Stimulated activated CD8-positive, alpha-beta memory T cell treated with anti-CD3 and anti-CD28 coated beads, Interleukin-2, amount 100 ng/mL, for 1 hour (primary cell): ENCODE measurements around the gene LIG3.
A peak's percentile ranks its signal among the peaks of the same experiment; 100 is the strongest.
"Not testable (repeated sequence)": the region's sequence is repeated elsewhere in the genome, so short reads cannot be mapped to it uniquely, and the experiment has no call there.

Experiments used
- DNase-seq, 2 donors: peaks; one replicate each; pipeline ENCODE4 v3.0.0-alpha.2; 2020; ENCODE audit warnings: low read depth in 2 of 2

LIG3 gene

DNA sequence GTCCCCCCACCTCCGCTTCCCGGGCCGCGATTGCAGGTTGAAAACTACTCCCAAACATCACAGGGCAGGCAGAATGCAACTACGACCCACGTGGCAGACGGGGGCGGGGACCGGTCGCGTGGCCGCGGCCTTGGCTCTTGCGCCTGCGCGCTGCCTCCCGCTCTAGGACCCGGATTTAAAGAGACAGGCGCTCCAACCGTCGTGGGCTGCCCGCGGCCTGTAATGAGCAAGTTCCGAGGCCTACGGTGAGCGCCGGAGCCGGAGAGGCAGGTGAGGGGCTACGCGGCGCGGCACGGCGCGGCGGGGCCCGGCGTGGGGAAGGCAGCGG lies at the start of gene LIG3:
Gene LIG3 (plus strand): TSS at position 160 of the 328 bp plus-strand sequence. CDS start 2,494 bp downstream, outside the sequence.
- peak; percentile 89 for DNase-seq

DNA sequence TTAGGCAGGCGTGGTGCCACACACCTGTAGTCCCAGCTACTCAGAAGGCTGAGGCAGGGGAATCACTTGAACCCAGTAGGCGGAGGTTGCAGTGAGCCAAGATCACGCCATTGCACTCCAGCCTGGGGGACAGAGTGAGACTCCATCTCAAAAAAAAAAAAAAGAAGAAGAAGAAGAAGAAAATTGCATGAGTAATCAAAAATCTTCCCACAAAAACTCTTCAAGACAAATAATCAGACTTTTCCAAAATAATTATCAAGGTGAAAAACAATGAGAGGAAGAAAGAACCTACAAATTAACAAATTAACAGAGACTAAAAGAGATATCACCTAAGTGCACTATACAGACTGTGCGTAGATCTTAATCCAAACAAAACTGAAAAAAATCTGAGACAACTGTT lies 29.5 kb upstream of the LIG3 start:
- not testable (repeated sequence) for DNase-seq

DNA sequence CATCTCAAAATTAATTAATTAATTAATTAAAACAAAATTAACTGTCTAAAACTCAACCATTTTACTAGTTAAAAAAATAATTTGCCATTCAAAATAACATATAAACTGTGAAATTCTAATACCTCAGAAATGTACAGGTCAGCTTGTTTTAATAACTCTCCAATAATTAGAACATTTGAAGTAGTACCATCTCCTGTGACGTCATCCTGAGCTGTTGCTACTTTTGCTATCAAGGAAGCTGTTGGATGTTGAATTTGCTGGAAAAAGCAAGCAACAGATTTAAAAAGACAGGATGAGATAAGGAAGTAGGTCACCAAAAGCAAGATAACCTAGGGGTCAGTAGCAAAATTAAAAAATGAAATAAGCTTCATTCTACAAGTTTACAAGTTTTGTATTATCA lies 21.9 kb upstream of the LIG3 start:
- DNase-seq, result no peak

DNA sequence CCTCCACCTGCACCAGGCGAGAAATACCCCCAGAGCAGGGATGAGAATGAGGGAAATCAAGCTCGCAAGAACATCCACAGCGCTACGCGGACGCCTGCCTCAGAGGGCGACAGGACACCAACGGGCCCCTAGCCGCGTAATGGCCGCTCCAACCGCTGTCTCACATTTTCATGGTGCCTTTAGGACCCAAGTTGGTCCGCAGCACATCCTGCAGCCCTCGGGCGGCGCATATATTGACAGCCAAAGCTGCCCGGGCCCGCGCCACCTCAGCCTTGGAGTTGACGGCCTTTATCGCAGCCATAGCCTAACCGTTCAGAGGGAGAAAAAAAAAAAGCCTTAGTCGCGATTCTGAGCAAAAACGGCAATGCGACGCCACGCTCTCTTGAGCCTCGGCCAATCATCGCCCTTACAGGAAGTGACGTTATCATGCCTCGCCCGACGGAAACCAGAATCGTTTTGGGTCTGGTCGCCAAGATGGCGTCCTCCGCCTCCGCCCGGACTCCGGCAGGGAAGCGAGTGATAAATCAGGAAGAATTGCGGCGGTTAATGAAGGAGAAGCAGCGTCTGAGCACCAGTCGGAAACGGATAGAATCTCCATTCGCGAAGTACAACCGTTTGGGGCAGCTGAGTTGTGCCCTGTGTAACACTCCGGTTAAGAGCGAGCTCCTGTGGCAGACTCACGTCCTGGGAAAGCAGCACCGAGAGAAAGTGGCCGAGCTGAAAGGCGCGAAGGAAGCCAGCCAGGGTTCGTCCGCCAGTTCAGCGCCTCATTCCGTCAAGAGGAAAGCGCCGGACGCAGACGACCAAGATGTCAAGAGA lies 19.0 kb upstream of the LIG3 start, which contains the start of the genes CCT6B and ZNF830:
Gene CCT6B (minus strand): TSS at position 368 of the 819 bp plus-strand sequence. CDS start 67 bp downstream, at position 301.
Gene ZNF830 (plus strand): TSS at position 448 of the 819 bp plus-strand sequence. CDS start 27 bp downstream, at position 475.
- DNase-seq, result peak; percentile 75 to 81

DNA sequence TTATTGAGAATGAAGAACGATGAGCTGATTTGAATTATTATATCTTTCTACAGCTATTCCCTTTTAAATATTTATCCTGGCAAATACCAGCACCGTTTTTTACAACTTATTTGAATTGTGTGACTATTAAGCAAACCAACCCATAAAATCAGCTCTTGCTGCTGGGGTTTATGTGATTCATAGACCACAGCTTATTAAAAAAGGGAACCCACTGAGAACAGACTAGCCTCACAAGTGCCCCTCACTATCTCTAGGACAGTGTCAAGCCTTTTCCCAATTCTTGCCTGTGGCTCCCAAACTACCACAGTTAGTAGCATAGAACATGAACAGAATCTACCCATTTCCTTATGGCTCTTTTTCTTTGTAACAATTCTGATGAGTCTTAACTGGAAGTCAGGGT lies 6.1 kb upstream of the LIG3 start:
- DNase-seq, result no peak

DNA sequence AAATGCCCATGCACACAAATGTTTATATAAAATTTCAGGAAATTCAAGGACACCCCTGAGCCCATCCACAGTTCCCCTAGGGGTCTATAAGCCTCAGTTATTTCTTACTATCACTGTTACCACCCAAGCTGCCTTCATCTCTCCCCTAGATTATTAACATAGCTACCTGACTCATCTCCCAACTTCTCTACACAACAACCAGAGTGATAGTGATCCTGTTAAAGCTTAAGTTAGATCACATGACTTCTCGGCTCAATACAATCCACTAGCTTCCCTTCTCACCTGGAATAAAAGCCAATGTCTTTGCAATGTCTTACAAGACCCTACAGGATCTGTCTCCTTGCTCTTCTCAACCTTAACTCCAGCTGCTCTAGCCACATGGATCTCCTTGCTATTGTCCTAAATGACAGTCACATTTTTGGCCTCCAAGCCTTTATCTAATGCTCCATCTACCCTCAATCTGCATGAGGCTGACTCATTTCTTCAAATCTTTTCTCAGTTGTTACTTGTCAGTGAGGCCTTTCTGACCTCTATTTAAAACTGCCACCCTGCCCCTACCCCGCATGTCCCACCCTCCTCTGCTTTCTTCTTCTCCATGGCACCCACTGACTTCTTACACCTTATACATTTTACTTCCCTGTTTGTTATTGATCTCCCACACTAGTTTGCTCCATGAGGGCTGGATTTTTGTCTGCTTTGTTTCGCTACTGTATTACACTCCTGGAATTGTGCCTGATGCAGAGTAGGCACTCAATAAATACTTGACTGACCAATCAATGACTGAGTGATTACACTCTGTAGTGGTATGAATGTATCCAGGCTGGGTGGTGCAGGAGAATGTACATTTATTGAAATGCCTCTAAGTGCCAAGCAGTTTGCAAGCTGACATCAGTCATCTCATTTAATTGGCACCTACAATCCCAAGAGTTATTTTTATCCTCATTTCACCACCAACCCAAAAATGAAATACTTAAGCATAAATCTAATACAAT lies 5.2 kb upstream of the LIG3 start:
- no peak for DNase-seq

DNA sequence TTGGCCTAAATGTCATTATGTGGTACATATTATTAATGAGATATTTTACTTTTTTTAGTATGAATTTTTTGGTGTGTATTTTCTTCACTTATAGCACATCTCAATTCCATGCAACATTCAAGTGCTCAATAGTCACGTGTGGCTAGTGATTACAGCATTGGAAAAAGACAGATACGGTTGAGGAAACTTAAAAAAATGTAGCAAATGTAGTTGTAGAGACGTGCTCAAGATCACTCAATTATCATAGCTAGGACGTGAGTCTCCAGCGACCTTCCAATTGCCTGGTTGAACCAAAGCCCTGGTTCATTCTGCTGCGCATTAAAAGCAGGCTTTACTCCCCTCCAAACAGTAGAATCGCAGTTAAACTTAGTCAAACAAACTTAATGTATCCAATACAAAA lies 1.2 kb upstream of the LIG3 start:
- DNase-seq, result no peak

DNA sequence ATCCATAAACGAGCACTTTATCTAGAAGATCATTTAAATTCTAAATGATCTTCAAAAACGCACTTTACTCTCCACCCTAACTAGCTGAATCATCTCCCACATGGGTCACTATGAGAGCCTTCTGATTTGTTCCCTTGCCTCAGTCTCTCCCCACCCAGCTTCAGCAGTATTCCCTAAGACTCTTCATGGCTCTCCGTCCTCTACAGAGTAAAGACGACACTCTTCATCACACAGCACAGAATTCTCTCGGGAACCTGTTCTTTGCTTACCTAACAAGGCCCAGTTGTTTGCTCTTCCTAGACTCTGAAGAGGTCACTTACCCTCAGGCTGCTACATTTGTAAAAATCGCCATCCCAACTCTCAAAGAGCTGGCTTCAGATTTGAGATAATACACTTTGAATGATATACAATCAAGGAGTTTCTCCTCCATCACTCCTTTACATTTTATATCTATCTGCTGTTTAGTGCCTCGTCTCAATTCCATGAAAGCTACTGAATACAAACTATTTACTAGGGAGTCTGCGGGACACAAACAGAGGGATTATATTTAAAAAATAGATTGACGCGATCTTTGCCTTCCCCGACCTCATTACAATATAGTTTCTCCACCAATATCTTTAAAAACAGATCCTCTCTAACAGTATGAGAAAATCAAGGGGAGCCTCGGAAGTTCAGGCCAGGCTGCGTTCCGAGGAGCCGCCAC lies 511 bp upstream of the LIG3 start:
- no peak for DNase-seq

DNA sequence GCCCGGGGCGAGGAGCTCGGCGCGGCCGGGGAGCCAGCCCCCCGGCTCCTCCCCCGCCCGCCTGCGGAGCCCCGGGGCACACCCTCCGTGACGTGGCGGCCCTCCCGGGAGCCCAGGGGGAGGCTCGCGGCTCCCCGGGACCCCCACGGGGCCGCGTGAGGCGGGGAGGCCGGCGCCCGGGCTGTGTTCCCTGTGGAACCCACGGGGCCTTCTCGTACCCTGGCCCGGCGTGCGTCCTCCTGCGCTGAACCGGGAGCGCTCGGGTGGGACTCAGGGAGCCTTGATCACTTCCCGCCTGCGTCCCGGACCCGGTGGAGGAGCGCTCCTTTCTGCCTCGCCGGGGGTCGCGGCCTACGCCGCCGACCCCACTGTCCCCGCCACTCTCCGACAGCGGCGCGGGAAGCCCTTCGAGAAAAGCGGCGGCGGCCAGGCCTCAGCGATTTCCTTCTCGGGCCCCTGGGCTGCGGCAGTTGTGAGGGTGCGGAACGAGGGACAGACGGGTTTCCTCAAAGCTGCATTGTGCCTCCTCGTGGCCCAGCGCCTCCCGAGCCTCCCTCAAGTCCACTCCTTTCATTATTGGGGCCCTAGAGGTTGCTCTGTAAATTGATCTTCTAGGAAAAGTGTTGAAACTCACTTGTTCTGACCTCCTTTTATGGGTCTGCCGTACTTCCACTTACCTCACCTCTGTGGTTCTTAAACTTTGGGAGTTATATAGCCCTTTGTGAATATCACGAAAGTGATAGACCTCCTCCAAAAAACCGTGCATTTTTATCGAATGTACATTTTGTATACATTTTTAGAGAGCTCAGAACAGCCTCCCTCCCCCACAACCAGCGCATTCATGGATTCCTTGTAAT lies 597 bp downstream of the LIG3 start:
- DNase-seq, result peak; percentile 57 to 61

DNA sequence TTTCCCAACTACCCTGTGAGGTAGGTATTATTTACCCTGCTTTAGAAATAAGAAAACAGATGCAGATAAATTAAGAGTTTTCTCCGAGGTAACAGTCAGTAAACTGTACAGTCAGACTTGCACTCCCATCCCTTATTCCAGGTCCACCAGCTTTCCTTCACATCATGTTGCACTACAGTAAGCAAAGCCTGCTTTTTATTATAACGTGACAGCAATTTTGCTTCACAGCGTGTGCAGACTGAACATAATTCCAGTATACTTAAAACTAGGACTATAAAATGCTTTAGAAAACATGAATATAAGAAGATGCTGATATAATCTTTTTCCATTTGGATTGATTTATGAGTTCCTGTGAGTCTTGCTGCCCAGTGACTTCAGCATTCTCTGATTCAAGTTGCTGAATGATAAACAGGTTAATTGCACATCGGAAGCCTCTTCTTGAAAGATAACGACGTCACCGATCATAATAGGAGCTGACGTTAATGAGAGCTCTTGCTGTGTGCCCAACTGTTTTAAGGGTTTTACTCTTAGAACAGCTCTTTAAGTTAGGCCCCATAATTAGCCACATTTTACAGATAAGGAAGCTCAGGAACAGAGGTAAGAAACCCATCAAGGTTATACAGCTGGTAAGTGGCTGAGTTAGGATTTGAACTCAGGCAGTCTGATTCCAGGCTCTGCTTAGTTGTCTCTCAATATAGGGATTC lies 1.4 kb downstream of the LIG3 start:
- DNase-seq, result no peak

DNA sequence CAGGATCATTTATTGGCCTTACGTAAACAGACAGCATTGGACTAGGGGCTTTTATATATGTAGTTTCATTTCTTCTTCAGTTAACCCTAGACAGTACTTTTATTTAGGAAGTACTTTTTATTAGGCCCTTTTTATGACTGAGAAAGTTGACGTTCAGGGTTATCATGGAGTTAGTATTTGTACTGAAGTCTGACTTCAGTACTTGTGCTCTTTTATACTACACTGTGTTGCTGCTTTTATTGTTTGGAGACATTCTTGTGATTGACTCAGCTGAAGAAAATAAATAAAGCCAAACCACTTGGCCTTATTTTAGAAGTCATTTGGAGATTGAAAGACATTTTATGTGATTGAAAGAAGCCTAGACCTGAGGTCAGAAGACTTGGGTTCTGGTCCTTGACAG lies 6.9 kb downstream of the LIG3 start:
- DNase-seq, result no peak

DNA sequence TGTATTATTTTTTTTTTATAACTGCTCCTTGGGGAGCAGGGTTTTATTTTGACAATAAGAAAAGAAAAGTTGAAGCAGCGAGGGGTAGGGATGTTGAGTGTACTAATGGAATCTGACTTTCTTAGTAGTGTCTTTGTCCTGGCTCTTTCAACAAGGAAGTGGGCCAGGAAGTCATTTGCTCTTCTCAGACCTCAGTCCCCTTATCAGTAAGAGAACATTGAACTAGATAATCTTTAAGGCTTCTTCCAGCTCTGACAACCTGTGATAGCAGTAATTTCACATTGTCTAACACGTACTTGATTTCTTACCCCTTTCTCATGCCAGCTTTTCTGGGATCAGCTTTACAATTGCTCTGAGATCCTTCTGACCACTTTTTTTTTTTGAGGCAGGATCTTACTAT lies 8.3 kb downstream of the LIG3 start:
- DNase-seq, result no peak

DNA sequence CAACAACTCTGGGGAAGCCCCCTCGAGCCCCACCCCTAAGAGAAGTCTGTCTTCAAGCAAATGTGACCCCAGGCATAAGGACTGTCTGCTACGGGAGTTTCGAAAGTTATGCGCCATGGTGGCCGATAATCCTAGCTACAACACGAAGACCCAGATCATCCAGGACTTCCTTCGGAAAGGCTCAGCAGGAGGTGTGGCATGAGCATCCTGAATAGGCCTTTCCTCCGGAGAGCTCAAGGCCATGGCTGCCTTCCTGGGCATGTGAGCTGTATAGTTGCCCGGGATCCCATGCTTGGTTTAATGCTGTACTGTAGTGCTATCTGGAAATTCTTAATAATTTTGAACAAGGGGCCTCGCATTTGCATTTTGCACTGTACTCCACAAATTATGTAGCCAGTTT lies 9.2 kb downstream of the LIG3 start:
- DNase-seq, result no peak

DNA sequence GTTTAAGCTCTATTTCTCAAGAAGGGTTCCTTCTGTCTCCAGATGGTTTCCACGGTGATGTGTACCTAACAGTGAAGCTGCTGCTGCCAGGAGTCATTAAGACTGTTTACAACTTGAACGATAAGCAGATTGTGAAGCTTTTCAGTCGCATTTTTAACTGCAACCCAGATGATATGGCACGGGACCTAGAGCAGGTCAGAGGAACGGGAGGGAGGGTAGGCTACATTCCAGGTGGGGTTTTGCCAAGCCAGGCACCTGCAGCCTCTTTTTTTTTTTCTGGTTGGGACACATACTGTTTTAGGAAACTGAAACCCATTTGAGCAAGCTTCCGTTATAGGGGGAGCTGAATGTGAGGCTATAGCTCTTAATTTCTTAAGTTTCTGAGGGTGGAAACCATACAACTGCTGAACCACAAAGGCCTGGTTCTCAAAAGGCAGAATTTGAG lies 10.6 kb downstream of the LIG3 start:
- DNase-seq, result no peak

DNA sequence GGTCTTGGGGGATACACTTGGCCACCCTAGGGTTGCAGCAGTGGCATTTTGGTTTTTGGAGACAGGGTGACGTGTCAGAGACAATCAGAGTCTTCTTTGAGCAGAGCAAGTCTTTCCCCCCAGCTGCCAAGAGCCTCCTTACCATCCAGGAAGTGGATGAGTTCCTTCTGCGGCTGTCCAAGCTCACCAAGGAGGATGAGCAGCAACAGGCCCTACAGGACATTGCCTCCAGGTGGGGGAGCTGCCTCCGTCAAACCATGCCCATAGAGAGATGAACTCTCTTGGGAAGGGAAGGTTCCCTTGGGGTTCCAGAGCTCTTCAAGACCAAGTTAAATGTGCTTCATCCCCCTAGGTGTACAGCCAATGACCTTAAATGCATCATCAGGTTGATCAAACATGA lies 11.3 kb downstream of the LIG3 start:
- DNase-seq, result no peak

DNA sequence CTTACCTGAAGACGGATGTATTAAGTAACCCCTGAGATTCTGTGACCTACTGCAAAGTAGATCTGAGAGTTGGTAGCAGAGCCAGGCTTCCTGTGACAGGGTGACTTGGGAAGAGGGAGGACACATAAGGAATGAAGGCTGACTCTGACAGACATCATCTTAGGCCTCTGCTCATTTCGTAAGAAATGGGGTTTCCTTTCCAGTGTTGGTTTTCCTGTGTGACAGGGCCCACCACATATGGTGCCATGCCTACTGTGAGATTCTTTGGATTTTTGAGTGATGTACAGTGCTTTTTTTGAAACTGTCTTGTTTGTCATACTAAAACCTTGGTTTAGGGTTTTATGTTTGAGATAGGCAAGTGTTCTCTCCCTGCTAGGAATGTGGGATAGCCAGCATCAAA lies 12.7 kb downstream of the LIG3 start:
- DNase-seq, result no peak

DNA sequence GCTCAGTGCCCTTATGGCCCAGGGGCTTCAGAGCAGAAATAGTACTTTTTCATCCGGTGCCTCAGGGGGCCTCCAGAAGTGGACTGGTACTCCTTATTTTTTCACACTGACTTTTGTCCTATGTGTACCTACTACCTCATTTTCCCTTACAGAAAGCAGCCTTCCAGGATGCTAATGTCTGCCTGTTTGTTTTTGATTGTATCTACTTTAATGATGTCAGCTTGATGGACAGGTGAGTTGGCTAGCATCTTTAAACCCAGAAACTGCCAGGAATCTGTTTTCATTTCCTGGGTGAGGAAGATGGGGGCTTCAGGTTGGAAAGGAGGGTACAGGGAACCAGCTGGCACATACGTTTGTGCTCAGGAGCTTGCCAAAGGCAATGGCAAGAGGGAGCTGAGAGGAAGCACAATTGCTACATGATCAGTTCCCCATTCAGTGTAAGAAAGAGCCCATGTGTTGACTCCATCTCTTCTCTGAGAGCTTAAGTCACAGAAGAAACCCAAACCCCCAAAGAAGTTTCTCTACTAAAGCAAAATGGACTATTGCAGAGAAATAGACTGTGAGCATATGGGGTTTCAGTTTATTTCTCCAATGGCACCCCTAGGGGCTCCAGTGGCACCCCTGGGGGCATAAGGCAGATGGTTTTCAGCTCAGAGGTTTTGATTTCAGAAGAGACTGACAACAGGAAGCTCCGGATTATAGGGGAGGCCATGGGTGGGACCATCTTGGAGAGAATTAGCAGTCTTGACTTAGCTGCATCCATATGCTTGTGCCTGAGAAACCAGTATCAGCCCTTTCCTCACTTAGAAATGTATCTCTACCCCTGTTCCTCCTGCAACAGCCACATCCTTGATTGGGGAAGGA lies 16.3 kb downstream of the LIG3 start:
- no peak for DNase-seq

DNA sequence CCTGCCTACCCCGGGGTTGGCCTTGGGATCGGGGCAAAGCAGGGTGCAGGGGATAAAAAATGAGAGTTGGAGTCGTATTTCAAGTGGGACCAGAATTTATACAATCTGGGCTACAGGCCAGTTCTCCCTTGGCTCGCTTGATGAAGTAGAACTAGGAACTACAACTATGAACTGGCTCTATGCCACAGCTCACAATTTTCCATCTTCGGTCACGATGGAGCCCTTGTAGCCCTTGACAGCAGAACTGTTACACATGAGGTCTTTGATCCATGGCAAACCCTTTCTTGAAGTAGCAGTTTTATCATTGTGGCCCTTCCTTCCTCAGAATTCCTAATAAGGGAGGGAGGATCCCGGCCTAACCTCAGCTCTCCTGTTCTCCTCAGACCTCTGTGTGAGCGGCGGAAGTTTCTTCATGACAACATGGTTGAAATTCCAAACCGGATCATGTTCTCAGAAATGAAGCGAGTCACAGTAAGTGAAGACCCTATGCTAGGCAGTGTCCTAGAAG lies 17.1 kb downstream of the LIG3 start:
- DNase-seq, result no peak

DNA sequence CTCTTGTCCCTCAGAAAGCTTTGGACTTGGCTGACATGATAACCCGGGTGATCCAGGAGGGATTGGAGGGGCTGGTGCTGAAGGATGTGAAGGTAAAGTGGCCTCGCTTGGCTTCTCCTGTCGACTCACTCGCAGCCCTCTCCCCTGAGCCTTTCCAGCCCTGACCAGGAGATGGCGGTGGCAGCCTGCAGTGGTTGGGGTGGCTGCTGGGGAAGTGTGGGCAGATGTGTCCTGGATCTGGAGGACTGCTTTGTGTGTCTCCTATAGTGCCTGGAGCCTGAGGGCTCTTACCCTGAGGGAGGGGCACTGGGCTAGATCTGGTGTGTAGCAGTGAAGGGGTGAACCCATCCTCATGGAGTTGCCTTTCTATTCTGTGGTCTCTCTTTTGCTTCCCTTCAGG lies 17.9 kb downstream of the LIG3 start:
- peak; percentile 57 to 60 for DNase-seq
